Stomach smooth muscle (tissue), 2 donors: Measurements from ENCODE around the gene PTPN7.
"Not testable (repeated sequence)": the region's sequence is repeated elsewhere in the genome, so short reads cannot be mapped to it uniquely, and the experiment has no call there.

Experiments
- H3K27ac ChIP-seq: one replicate; pipeline ENCODE4 v1.7.0; 2013; ENCODE audit warnings: mild to moderate bottlenecking, low read length, inconsistent platforms
- H3K27me3 ChIP-seq, 2 donors: one replicate each; pipeline ENCODE4 v1.7.0; 2013; ENCODE audit warnings: low read length in 2 of 2; ENCODE audit not compliant: insufficient read depth in 2 of 2, control insufficient read depth in 1 of 2
- H3K36me3 ChIP-seq, 2 donors: one replicate each; pipeline ENCODE4 v1.7.0; 2013; ENCODE audit warnings: low read length in 2 of 2; ENCODE audit not compliant: control insufficient read depth in 2 of 2, insufficient read depth in 2 of 2
- H3K4me1 ChIP-seq: one replicate; pipeline ENCODE4 v1.7.0; 2013; ENCODE audit warnings: low read length; ENCODE audit not compliant: control insufficient read depth, insufficient read depth
- H3K4me3 ChIP-seq, 2 donors: one replicate each; pipeline ENCODE4 v1.7.0; 2013; ENCODE audit warnings: low read length in 2 of 2
- H3K9ac ChIP-seq, 2 donors: one replicate each; pipeline ENCODE4 v1.7.0; 2013; ENCODE audit warnings: low read length in 2 of 2, mild to moderate bottlenecking in 1 of 2
- H3K9me3 ChIP-seq, 2 donors: one replicate each; pipeline ENCODE4 v1.7.0; 2013; ENCODE audit warnings: low read length in 2 of 2; ENCODE audit not compliant: control insufficient read depth in 2 of 2
- donor health status: healthy.
- donor health status: Pancreatic carcinoma.

Gene PTPN7

GRCh38 chr1:202176949-202177927, 16.8 kb upstream of the PTPN7 start:
- Histone ChIP-seq H3K9me3 (no peaks in the 10 kb centered on the region), H3K27ac (no peak overlapping the region), H3K4me1 (no peaks in the 10 kb centered on the region), H3K27me3 (peaks cover 0 to 5% of the 10 kb centered on the region in 2 donors), H3K4me3 (no peak overlapping the region), H3K9ac (no peak overlapping the region), H3K36me3 (no peaks in the 10 kb centered on the region)

GRCh38 chr1:202173993-202174392, 13.6 kb upstream of the PTPN7 start:
- no peak overlapping the region for H3K9ac ChIP-seq
- H3K4me1 ChIP-seq = no peaks in the 10 kb centered on the region
- no peaks in the 10 kb centered on the region for H3K27me3 ChIP-seq
- H3K27ac ChIP-seq = no peak overlapping the region
- H3K4me3 ChIP-seq = no peak overlapping the region
- H3K36me3 ChIP-seq = no peaks in the 10 kb centered on the region
- no peaks in the 10 kb centered on the region for H3K9me3 ChIP-seq

- H3K27ac ChIP-seq = no peak overlapping the region
- H3K27me3 ChIP-seq = no peaks in the 10 kb centered on the region
- H3K9me3 ChIP-seq = no peaks in the 10 kb centered on the region
- no peaks in the 10 kb centered on the region for H3K36me3 ChIP-seq
- H3K4me1 ChIP-seq = peaks cover 3% of the 10 kb centered on the region
- H3K9ac ChIP-seq = no peak overlapping the region
- no peak overlapping the region for H3K4me3 ChIP-seq
Measured at GRCh38 chr1:202172015-202172355, 11.6 kb upstream of the PTPN7 start.

- no peak overlapping the region for H3K27ac ChIP-seq
- H3K9ac ChIP-seq = no peak overlapping the region
- H3K4me1 ChIP-seq = peaks cover 3% of the 10 kb centered on the region
- no peaks in the 10 kb centered on the region for H3K9me3 ChIP-seq
- no peaks in the 10 kb centered on the region for H3K27me3 ChIP-seq
- no peaks in the 10 kb centered on the region for H3K36me3 ChIP-seq
- H3K4me3 ChIP-seq = no peak overlapping the region
Measured at GRCh38 chr1:202171292-202172014, 11.1 kb upstream of the PTPN7 start.

- H3K27me3 ChIP-seq = no peaks in the 10 kb centered on the region
- no peaks in the 10 kb centered on the region for H3K36me3 ChIP-seq
- no peak overlapping the region for H3K4me3 ChIP-seq
- no peak overlapping the region for H3K27ac ChIP-seq
- H3K4me1 ChIP-seq = peaks cover 3% of the 10 kb centered on the region
- H3K9me3 ChIP-seq = no peaks in the 10 kb centered on the region
- H3K9ac ChIP-seq = no peak overlapping the region
Measured at GRCh38 chr1:202170726-202171125, 10.3 kb upstream of the PTPN7 start.

- Histone ChIP-seq H3K36me3 (no peaks in the 10 kb centered on the region), H3K4me1 (peaks cover 3% of the 10 kb centered on the region), H3K27ac (no peak overlapping the region), H3K4me3 (no peak overlapping the region), H3K27me3 (no peaks in the 10 kb centered on the region), H3K9me3 (no peaks in the 10 kb centered on the region), H3K9ac (no peak overlapping the region)
Measured at GRCh38 chr1:202168861-202169260, 8.5 kb upstream of the PTPN7 start.

GRCh38 chr1:202167708-202168415, 7.5 kb upstream of the PTPN7 start:
- Histone ChIP-seq H3K27ac (no peak overlapping the region), H3K4me1 (peaks cover 3% of the 10 kb centered on the region), H3K4me3 (no peak overlapping the region), H3K9ac (no peak overlapping the region), H3K36me3 (no peaks in the 10 kb centered on the region), H3K27me3 (peaks cover 0 to 2% of the 10 kb centered on the region in 2 donors), H3K9me3 (no peaks in the 10 kb centered on the region)

GRCh38 chr1:202167054-202167453, 6.7 kb upstream of the PTPN7 start:
- H3K9me3 ChIP-seq, H3K27ac ChIP-seq, H3K4me3 ChIP-seq, H3K9ac ChIP-seq, H3K36me3 ChIP-seq, H3K27me3 ChIP-seq, H3K4me1 ChIP-seq: not testable (repeated sequence)

- Histone ChIP-seq H3K27ac (no peak overlapping the region), H3K9ac (no peak overlapping the region), H3K4me1 (peaks cover 3% of the 10 kb centered on the region), H3K27me3 (peaks cover 0 to 2% of the 10 kb centered on the region in 2 donors), H3K4me3 (no peak overlapping the region), H3K9me3 (no peaks in the 10 kb centered on the region), H3K36me3 (no peaks in the 10 kb centered on the region)
Measured at GRCh38 chr1:202165942-202166843, 5.8 kb upstream of the PTPN7 start.
